HG03108 (cell line): ENCODE measurements around the gene EDA2R.

ENCODE experiments used
- ATAC-seq: cut with Tn5 transposase; IDR thresholded peaks from one replicate; pipeline ENCODE4 v1.9.1; 2021; ENCODE audit warnings: moderate library complexity; ENCODE audit not compliant: unreplicated experiment

The EDA2R gene, protein sequence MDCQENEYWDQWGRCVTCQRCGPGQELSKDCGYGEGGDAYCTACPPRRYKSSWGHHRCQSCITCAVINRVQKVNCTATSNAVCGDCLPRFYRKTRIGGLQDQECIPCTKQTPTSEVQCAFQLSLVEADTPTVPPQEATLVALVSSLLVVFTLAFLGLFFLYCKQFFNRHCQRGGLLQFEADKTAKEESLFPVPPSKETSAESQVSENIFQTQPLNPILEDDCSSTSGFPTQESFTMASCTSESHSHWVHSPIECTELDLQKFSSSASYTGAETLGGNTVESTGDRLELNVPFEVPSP

DNA sequence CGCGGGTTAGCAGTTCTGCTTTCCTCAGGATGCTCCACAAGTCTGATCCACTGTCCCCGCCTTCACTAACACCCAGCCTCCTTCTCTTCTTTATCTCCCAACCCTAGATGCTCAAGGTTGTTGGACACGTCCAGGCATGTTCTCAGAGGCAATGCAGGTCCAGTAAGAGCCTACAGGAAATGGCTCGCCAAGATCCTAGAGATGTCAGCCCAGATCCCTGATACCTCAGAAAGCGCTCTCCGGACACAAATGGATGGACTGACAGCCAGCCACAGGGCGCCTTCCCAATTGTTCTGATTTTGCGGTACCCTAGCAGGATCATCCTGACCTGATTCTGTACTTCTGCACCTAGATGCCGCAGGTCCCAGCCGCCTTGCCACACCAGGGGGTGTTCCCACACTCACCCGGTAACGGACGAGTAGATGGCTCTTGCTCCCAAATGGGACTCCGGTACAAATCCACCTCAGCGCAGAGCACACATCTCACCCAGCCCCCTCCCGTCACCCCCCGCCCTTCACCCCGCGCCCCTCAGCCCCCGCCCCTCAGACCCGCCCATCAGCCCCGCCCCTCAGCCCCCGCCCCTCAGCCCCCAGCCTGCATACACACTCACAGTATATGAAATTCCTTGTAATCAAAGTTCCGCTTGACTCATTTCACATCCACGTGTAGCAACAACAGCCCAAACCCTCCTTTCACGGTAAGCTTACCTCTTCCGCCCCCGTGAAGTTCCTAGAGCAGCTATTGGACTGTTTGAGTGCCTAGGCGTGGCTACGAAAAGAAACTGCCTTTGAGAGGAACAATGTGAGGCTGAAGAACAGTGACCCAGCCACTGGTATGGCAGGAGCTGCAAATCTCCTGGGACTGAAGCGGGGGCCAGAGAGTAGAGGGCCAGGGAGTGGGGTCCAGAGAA lies at the start of gene EDA2R:
Gene EDA2R (minus strand): TSS at position 488 of the 910 bp plus-strand sequence. CDS start 23,058 bp downstream, outside the sequence.
- ATAC-seq = peak; percentile 85

DNA sequence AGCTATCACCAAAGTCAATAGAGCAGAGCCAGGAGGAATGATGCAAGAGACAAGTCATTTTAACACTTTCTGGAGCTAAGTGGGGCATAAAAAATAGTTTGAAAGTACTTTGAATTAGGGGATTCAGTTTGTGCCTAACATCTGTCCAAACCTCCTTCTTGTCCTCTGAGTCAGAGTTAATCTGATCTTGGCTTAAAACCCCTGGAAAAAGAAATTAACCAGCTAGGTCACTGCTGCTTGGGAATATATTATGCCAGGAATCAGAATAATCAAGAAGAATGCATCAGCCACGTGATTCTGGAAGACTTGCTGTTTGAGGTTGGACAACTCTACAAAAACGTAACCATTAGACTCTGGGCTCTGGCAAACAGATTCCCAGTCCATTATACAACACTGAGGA lies 45.3 kb upstream of the EDA2R start:
- ATAC-seq = no peak

- ATAC-seq = no peak
Observed at GRCh38 chrX:66680451-66680850, 41.6 kb upstream of the EDA2R start.

GRCh38 chrX:66677430-66677829 lies 38.6 kb upstream of the EDA2R start:
- no peak for ATAC-seq

DNA sequence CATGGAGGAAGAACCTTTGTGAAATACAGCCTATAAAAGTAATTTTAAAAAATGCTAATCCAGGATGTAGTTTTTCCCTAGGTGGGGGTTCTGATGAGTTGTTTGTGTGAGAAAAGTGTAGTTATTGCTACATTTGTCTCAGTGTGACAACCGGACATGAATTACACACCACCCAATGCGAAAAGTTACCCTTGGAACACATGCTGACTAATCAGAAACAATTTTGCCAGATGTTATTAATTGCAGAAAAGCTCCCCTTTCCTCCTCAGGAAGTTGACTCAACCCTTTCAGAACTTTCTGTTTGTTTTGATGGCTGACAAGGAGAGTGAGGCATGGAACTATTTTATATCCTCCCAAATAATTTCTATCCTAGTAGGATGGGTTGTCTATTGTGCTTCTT lies 38.1 kb upstream of the EDA2R start:
- ATAC-seq = no peak

DNA sequence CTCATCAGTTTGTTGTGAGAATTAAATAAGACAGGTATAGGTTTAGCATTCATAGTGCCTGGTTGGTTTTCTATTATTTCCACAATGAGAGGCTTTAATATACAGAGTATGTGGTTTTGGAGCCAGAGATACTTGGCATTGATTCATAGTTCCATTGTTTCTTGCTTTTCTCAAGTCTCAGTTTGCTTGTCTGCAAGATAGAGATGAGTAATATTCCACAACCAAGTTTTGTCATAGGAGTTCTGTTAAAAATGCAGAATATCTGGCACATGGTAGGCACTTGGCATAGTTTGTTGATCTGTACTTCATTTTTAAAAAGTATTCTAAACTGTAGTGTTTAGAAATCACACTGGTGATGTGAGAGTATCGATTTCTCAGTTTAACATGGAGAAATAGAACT lies 37.5 kb upstream of the EDA2R start:
- ATAC-seq = no peak

- ATAC-seq = no peak
Observed at GRCh38 chrX:66675541-66675940, 36.7 kb upstream of the EDA2R start.

- ATAC-seq = no peak
Observed at GRCh38 chrX:66674506-66674905, 35.6 kb upstream of the EDA2R start.

DNA sequence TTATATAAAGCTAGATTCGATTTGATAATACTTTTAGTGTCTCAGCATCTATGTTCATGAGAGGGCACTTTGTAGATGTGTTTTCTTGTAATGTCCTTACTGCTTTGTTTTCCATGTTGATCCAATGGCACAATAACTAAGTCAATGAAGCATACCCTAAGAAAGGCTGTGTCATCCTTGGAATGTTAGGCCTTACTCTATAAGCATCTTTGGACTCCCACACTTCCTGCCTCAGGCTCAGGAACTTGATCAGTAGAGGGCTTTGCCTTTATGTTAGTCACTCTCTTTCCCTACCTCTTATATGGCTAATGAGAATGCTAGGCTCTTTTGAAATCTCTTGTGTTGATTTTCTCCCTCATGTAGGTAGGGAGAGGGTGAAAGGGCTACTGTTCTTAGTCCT lies 33.2 kb upstream of the EDA2R start:
- ATAC-seq = no peak

- no peak for ATAC-seq
Observed at GRCh38 chrX:66654411-66654810, 15.5 kb upstream of the EDA2R start.

DNA sequence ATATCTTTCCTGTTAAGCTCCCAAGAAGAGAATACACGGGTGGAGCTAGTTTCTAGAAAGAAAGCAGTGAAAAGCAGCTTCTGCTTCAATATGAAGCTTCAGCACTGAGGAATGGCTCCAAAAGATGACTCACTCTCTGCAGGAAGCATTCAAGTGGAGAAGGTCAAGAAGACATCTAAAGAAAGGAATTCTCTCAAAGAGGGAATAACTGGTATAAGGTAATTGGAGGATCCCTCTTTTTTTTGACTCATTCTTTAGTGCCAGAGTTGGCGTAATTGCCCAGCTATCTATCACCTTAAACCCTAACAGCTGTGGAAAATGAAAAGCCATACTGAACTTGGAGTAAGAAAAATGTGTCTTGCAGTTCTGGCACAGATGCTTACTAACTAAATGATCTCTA lies 3.5 kb downstream of the EDA2R start:
- ATAC-seq = no peak

DNA sequence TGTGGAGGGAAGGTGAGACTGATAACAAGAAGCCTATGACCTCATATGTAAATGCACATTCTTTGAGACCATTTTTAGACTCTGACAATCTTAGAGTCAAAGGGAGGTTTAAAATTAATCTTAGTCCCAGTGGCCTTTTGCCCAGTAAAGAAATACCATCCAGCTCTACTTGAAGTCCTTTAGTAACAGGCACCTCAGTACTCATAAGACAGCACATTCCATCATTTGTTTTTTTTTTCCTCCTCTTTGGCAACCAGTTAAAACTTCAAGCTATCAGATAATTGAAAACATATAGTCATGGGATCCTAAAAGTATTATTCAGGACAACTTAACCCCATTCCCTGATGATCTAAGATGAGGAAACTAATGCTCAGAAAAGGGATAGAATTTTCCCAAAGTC lies 4.6 kb downstream of the EDA2R start:
- no peak for ATAC-seq

GRCh38 chrX:66633541-66633940 lies 5.3 kb downstream of the EDA2R start:
- ATAC-seq = no peak

GRCh38 chrX:66632981-66633380 lies 5.9 kb downstream of the EDA2R start:
- no peak for ATAC-seq

DNA sequence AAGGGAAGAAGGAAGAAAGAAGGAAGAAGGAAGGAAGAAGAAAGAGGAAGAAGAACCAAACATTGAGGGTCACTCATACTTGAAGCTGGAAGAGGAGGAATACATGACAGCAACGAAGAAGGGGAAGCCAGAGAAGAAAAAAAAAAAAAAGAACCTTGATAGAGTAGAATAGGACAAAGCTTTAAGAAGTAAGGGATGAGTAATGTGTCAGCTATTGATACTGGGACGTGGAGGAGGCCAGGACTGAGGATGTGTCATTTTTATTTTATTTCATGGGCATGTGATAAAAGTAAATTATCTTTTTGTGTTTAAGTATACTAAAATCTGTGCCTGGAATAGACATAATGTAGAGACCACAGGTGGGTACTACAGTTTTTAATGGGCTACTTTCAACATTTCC lies 6.4 kb downstream of the EDA2R start:
- ATAC-seq = no peak

DNA sequence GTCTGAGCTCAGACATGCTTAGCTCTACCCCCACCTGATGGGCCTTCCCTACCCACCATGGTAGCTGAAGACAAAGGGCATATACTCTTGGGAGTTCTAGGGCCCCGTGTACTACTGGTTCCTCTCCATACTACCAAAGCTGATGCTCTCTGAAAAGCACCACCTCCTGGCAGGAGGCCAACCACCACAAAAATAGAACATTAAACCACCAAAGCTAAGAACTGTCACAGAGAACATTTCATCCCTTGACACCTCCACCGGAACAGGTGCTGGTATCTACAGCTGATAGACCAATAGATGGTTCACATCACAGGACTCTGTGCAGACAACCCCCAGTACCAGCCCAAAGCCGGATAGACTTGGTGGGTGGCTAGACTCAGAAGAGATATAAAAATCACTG lies 13.4 kb downstream of the EDA2R start:
- ATAC-seq = no peak

- ATAC-seq = no peak
Observed at GRCh38 chrX:66622209-66622608, 16.7 kb downstream of the EDA2R start.

- ATAC-seq = no peak
Observed at GRCh38 chrX:66616944-66617343, 21.9 kb downstream of the EDA2R start.

- no peak for ATAC-seq
Observed at GRCh38 chrX:66602381-66602938, 36.4 kb downstream of the EDA2R start.

DNA sequence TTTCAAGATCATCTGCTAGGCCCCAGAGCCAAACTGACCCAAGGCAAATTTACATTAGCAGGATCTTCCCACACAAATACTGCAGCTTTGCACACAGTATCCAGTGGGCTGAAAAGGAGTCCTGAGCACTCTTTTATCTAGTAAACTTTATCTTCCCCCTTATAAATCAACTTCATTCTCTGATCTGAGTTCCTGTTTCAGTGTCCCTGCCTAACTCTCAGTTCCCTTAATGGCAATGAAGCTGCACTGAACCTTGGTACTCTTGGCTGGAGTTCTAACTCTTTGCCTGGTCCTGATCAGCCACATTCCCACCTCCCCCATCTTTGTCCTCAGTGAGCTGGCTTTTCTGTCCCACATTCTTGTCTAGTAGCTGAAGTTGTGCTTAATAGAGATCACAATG lies 37.4 kb downstream of the EDA2R start:
- ATAC-seq = no peak

DNA sequence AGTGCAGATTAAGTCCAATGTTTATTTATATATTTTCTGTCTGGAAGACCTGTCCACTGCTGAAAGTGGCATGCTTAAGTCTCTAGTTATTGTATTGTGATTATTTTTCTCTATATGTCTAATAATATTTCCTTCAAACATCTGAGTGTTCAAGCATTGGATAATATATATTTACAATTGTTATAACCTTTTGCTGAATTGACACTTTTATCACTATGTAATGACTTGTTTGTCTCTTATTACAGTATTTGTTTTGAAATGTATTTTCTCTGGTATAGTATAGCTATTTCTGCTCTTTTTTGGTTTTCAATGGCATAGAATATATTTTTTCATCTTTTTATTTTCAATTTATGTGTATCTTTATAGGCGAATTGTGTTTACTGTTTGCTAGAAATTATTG lies 59.7 kb downstream of the EDA2R start:
- no peak for ATAC-seq

- no peak for ATAC-seq
Observed at GRCh38 chrX:66553973-66554372, 84.9 kb downstream of the EDA2R start.
